Common myeloid progenitor, CD34-positive (primary cell): ENCODE measurements around the gene LMO1.

ENCODE experiments used
- CTCF ChIA-PET: fragments of 350-600 bp; sonication (Branson Sonifier 250); formaldehyde crosslinking; loops from one replicate; lab custom pipeline; 2021; ENCODE audit warnings: antibody characterized with exemption; lab: Charles Lee
- POLR2A ChIA-PET: fragments of 350-600 bp; sonication (Branson Sonifier 250); formaldehyde crosslinking; loops from one replicate; lab custom pipeline; 2021; ENCODE audit warnings: antibody characterized with exemption; lab: Charles Lee
- DNase-seq, 3 donors: peaks; one replicate each; pipeline versions ENCODE4 v3.0.0 to v3.0.0-alpha.2; 2013
- H3K27ac ChIP-seq, 2 experiments: 1 replicate in 1 of 2; 2 replicates in 1 of 2; pipeline ENCODE4 v1.7.0; 2013; ENCODE audit warnings: inconsistent platforms in 2 of 2, low read length in 2 of 2, mild to moderate bottlenecking in 2 of 2, low read depth in 1 of 2, moderate library complexity in 1 of 2; ENCODE audit not compliant: severe bottlenecking in 2 of 2, insufficient read depth in 1 of 2, poor library complexity in 1 of 2
- H3K27me3 ChIP-seq, 5 experiments: replicated peaks in 2 of 5; 1 replicate in 3 of 5; 2 replicates in 2 of 5; pipeline versions ENCODE4 v1.6.1 to v1.7.0; 2013; ENCODE audit warnings: low read length in 4 of 5, mild to moderate bottlenecking in 2 of 5, moderate library complexity in 2 of 5, inconsistent platforms in 1 of 5; ENCODE audit not compliant: insufficient read depth in 5 of 5, control insufficient read depth in 4 of 5
- H3K36me3 ChIP-seq, 4 experiments: 1 replicate in 2 of 4; 2 replicates in 2 of 4; pipeline versions ENCODE4 v1.6.1 to v1.7.0; 2013; ENCODE audit warnings: low read length in 3 of 4, control low read depth in 1 of 4, mild to moderate bottlenecking in 1 of 4; ENCODE audit not compliant: control insufficient read depth in 4 of 4, insufficient read depth in 4 of 4
- H3K4me1 ChIP-seq, 4 experiments: 1 replicate in 3 of 4; 2 replicates in 1 of 4; pipeline versions ENCODE4 v1.6.1 to v1.7.1; 2013; ENCODE audit warnings: low read length in 3 of 4, mild to moderate bottlenecking in 3 of 4, control low read depth in 1 of 4, inconsistent platforms in 1 of 4, moderate library complexity in 1 of 4; ENCODE audit not compliant: control insufficient read depth in 4 of 4, insufficient read depth in 4 of 4; ENCODE audit errors: control extremely low read depth in 1 of 4
- H3K4me3 ChIP-seq, 7 experiments: 1 replicate in 4 of 7; 2 replicates in 3 of 7; pipeline versions ENCODE4 v1.5.1 to v1.7.0; 2013; ENCODE audit warnings: mild to moderate bottlenecking in 7 of 7, low read length in 6 of 7, moderate library complexity in 6 of 7, inconsistent platforms in 2 of 7, low read depth in 2 of 7, control low read depth in 1 of 7; ENCODE audit not compliant: insufficient read depth in 4 of 7, control insufficient read depth in 1 of 7; ENCODE audit errors: extremely low read depth in 1 of 7
- H3K9me3 ChIP-seq, 5 experiments: 1 replicate in 4 of 5; 2 replicates in 1 of 5; pipeline versions ENCODE4 v1.6.1 to v1.7.1; 2013; ENCODE audit warnings: low read length in 4 of 5, mild to moderate bottlenecking in 2 of 5, inconsistent platforms in 1 of 5, low read depth in 1 of 5, moderate library complexity in 1 of 5; ENCODE audit not compliant: control insufficient read depth in 4 of 5, insufficient read depth in 2 of 5; ENCODE audit errors: control extremely low read depth in 1 of 5
- WGBS: methylation state at CpG from one replicate; pipeline ENCODE4 v1.1.5; 2013; ENCODE audit not compliant: insufficient coverage; 5-methylcytosine and 5-hydroxymethylcytosine counted together

Gene LMO1

DNA sequence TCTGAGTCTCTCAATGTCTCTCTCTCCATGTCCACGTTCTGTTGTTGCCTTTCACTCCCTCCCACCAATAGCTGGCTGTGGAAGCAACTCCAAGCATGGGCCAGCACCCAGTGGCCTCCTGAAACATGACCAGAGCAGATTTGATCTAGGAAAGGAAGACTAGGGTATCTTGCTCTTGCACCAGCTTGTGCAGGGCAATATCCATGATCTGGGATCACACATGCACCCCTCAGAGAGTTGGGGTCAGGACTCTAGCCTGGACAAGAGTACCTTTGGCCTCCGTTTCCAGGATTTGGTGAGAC is 60.3 kb downstream of the LMO1 start:
- 94% methylated on average over 2 of the region's 2 CpGs for WGBS
- Histone ChIP-seq H3K36me3 (no peaks in the 10 kb centered on the region), H3K4me1 (peaks cover 17 to 70% (median 63%) of the 10 kb centered on the region in 4 experiments), H3K4me3 (no peak overlapping the region), H3K9me3 (no peaks in the 10 kb centered on the region), H3K27me3 (no peaks in the 10 kb centered on the region), H3K27ac (no peak overlapping the region)
- no peak for DNase-seq
- POLR2A ChIA-PET = no interaction called here
- CTCF ChIA-PET = interaction anchor here (3.0 to 13.0 kb wide), 4 partner anchors 8 to 60 kb away, joined by 14 to 156 read pairs (median 19); partner anchors contain the start of gene LMO1

DNA sequence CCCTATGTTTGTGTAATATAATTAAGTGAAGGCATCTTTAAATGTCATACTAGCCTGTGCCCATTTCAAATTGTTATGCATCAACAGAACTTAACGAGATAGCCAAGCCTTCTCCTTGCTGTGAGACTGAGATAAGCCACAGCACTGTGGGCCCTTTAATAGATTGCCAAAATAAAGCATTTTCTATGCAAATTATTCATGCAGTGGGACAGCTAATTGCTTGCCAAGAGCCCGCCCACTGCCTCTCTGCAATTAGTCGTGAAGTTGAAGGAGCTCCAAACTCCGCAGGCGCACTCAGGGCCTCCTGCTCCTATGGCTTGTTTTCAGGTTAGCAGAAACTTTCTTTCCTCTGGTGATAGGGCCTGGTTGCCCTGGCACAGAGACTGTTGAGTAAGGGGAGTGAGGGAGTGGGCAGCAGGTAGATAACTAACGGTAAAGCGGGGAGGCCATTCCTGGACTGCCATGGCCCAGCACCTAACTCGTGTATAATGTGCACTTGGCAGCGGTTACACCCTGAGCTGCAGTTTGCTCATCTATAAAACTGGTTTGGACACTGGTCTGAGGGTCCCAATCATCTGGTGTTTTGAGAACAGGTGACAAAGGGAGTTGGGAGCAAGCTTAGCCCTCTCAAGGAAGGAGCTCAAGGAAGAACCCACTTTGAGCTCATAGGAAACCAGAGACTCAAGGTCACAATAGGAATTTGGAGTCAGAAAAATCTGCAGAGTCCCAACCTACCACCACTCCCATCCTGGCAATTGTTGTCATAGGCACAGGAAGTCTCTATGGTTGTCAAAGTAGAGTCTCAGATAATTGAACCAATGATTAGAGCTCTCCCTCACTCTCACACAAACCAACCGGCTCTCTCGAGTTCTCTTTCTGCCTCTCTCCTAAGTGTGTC is 60.9 kb downstream of the LMO1 start:
- no peak overlapping the region for H3K27ac ChIP-seq

DNA sequence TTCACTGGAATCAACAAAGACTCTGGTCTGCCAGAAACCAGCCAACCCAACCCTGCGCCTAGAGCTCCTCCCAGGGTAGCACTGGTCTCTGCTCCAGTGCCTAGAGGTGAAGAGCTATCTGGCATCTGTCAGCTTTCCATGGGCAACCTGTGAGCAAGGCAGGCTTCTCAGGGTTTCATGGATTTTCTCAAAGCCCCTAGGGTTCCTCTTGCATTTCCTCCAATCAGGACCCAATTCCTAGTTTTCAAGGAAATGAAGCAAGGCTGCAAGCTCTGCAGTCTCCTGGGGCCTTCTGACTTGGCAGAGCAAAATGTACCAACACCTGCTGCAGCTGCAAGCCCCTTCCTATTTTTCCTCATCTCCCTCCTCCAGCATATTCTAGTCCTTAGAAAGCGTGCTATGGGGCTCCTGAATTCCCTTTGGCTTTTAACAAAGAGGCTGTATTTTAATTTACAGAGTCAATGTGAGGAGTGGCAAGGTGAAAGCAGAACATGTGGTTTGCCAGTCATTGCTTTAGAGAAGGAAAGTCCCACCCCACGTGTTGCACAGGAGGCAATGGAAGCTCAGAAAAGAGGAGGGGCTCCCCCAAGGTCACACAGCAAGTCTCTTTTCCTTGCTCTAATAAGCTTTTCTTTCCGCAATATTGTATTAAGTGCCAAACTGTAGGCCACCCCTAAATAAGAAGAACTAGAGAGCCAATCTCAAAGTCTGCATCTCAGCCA is 61.9 kb downstream of the LMO1 start:
- Histone ChIP-seq H3K9me3 (no peaks in the 10 kb centered on the region), H3K27ac (peak overlapping the region in 1 of 2 experiments; percentile 25), H3K27me3 (no peaks in the 10 kb centered on the region), H3K36me3 (no peaks in the 10 kb centered on the region), H3K4me1 (peaks cover 14 to 65% (median 53%) of the 10 kb centered on the region in 4 experiments), H3K4me3 (peak overlapping the region in 1 of 7 experiments; percentile 9)
- ChIA-PET CTCF (interaction anchor here (0.9 to 13.0 kb wide), 7 partner anchors 7 to 117 kb away, joined by 3 to 156 read pairs (median 14); partner anchors contain the start of gene LMO1), POLR2A (no interaction called here)
- peak; percentile 61 to 90 (median 90) for DNase-seq
- WGBS = 33% methylated on average over 4 of the region's 4 CpGs

More for the DNA sequence above, 60.9 kb downstream of the LMO1 start:
- Histone ChIP-seq H3K27me3 (no peaks in the 10 kb centered on the region), H3K9me3 (no peaks in the 10 kb centered on the region), H3K4me3 (peak overlapping the region in 1 of 7 experiments; percentile 10), H3K4me1 (peaks cover 17 to 65% (median 57%) of the 10 kb centered on the region in 4 experiments), H3K36me3 (no peaks in the 10 kb centered on the region)
- ChIA-PET CTCF (interaction anchor here (0.9 to 13.0 kb wide), 6 partner anchors 8 to 61 kb away, joined by 3 to 156 read pairs (median 14); partner anchors contain the start of gene LMO1), POLR2A (no interaction called here)
- 88% methylated on average over 11 of the region's 11 CpGs for WGBS
- DNase-seq = peak in 2 of 3 donors; percentile 40 to 67

DNA sequence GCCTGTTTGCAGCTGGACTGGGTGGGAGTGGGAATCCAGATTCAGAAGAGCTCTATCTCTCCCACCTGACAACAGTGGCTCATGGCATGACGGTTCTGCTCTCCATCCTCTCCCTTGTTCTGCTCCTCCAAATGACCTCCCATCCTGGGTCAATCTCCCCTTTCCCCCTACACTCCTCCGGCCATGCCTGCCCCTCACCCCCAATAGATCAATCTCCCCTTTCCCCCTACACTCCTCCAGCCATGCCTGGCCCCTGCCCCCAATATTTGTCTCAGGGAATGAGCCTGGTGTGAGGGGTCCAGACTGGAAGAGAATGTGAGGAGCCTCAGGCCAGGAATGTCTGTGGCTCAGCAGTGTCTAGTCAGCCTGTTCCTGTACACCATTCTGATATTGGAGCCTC is 64.0 kb downstream of the LMO1 start:
- H3K9me3 ChIP-seq = no peaks in the 10 kb centered on the region
- H3K27me3 ChIP-seq = no peaks in the 10 kb centered on the region
- POLR2A ChIA-PET = no interaction called here
- no peaks in the 10 kb centered on the region for H3K36me3 ChIP-seq
- no peak for DNase-seq
- 100% methylated on average over 1 of the region's 2 CpGs for WGBS
- no peak overlapping the region for H3K4me3 ChIP-seq
- CTCF ChIA-PET = interaction anchor here (0.9 to 3.6 kb wide), 4 partner anchors 10 to 66 kb away, joined by 3 to 14 read pairs (median 4); partner anchors contain the start of gene LMO1
- no peak overlapping the region for H3K27ac ChIP-seq
- H3K4me1 ChIP-seq = peaks cover 6 to 46% (median 34%) of the 10 kb centered on the region in 4 experiments

DNA sequence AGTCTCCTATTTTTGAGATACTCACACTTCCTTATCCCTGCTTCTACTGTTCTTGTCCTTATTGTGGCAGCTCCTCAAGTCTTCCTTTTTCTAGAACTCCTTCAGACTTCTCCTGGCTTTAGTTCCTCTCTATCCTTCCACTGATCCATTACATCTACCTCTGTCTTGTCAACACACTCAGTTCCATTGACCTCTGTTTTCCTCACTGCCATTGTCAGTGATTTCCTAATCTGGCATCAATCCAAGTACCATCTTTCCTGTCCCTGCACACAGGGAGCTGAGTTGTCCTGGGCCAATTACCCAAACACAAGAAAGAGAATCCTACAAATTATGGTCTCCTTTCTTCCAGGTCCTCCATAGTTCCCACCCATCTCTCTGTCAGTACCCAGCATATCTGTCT is 66.9 kb downstream of the LMO1 start:
- no peaks in the 10 kb centered on the region for H3K36me3 ChIP-seq
- no peak overlapping the region for H3K4me3 ChIP-seq
- no peaks in the 10 kb centered on the region for H3K9me3 ChIP-seq
- DNase-seq = no peak
- peaks cover under 1 to 20% (median 12%) of the 10 kb centered on the region in 4 experiments for H3K4me1 ChIP-seq
- H3K27me3 ChIP-seq = no peaks in the 10 kb centered on the region
- H3K27ac ChIP-seq = no peak overlapping the region
- POLR2A ChIA-PET = no interaction called here
- CTCF ChIA-PET = interaction anchor here (1.1 to 7.1 kb wide), 8 partner anchors 10 to 372 kb away, joined by 3 to 156 read pairs (median 5); partner anchors contain the start of gene LMO1

DNA sequence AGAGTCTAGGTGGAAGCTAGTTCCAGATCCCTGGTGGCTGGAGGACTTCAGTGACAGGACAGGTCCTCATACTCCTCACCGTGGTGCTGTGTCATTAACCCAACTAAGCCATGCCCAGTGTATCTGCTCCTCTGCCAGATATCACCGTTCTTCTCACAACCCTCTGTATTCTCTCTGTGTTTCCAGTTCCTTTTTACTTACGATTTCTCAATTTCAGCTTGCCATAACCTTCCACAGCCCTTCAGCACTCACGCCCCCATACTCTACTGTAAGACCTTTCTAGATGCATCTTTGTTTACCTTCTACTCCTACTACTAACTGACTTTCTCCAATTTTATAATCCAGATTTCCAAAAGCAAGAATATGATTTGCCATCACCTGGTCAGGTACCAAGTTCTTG is 68.7 kb downstream of the LMO1 start:
- Histone ChIP-seq H3K4me3 (no peak overlapping the region), H3K9me3 (no peaks in the 10 kb centered on the region), H3K4me1 (peaks cover 0 to 16% (median 7%) of the 10 kb centered on the region in 4 experiments), H3K36me3 (no peaks in the 10 kb centered on the region), H3K27ac (no peak overlapping the region), H3K27me3 (no peaks in the 10 kb centered on the region)
- WGBS = 84% methylated on average over 4 of the region's 4 CpGs
- DNase-seq = no peak
- ChIA-PET CTCF (interaction anchor here (1.3 to 7.1 kb wide), 9 partner anchors 12 to 374 kb away, joined by 3 to 156 read pairs (median 20); partner anchors contain the start of gene LMO1), POLR2A (no interaction called here)
